MM.1S (cell line): ENCODE data around the gene GRID2IP.

Experiments used
- EZH2 ChIP-seq: fragments of 300-600 bp; sonication (generic); optimal IDR thresholded peaks from 2 replicates; pipeline ENCODE3; 2017; ENCODE audit warnings: low read depth, mild to moderate bottlenecking, antibody characterized with exemption, low read length, mixed read lengths
- EZH2phosphoT487 ChIP-seq: fragments of 300-600 bp; sonication (generic); IDR thresholded peaks from 2 replicates; pipeline ENCODE4 v1.6.1; 2018; ENCODE audit warnings: antibody characterized with exemption, low read length
- TF ChIP-seq, protein P1 (sequence below): fragments of 300-600 bp; sonication (generic); IDR thresholded peaks from 2 replicates; pipeline ENCODE4 v1.5.1; 2016; ENCODE audit warnings: antibody characterized with exemption, low read length, mixed read lengths

DNA sequence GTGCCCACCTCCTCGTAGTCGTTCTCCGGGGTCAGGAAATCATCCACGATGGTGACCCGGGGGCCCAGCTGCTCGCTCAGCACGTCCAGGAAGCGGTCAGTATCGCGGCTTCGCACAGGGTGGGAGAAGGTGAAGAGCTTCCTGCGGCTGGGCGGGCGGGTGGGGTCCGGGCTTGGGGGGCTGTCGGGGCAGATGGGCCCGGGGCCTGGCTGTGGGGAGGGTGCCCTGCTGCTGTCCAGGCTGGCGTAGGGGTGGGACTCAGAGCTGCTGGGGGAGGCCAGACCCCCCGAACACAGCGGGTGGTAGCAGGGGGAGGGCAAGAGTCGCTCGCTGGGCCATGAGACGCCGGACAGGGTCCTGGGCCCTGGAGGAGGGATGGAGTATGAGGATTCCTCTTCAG is 42.3 kb downstream of the GRID2IP start:
- TF ChIP-seq, protein P1, sequence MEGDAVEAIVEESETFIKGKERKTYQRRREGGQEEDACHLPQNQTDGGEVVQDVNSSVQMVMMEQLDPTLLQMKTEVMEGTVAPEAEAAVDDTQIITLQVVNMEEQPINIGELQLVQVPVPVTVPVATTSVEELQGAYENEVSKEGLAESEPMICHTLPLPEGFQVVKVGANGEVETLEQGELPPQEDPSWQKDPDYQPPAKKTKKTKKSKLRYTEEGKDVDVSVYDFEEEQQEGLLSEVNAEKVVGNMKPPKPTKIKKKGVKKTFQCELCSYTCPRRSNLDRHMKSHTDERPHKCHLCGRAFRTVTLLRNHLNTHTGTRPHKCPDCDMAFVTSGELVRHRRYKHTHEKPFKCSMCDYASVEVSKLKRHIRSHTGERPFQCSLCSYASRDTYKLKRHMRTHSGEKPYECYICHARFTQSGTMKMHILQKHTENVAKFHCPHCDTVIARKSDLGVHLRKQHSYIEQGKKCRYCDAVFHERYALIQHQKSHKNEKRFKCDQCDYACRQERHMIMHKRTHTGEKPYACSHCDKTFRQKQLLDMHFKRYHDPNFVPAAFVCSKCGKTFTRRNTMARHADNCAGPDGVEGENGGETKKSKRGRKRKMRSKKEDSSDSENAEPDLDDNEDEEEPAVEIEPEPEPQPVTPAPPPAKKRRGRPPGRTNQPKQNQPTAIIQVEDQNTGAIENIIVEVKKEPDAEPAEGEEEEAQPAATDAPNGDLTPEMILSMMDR: no peak
- TF ChIP-seq EZH2phosphoT487 (no peak), EZH2 (no peak)
